Loucy (cell line): Measurements from ENCODE around the gene GNB1L.

ENCODE experiments used
- H2AFZ ChIP-seq: fragments of 200-600 bp; sonication (generic); 2 replicates; pipeline ENCODE4 v1.6.0; 2016; ENCODE audit warnings: antibody characterized with exemption, mild to moderate bottlenecking, low read length, moderate library complexity
- H3F3A ChIP-seq: fragments of 200-600 bp; 2 replicates; pipeline ENCODE4 v1.6.0; 2016; ENCODE audit warnings: antibody characterized with exemption, low read depth, mild to moderate bottlenecking
- H3K27me3 ChIP-seq: fragments of 200-600 bp; sonication (generic); 2 replicates; pipeline ENCODE4 v1.6.1; 2014; ENCODE audit warnings: low read length, mild to moderate bottlenecking; ENCODE audit not compliant: insufficient read depth, poor library complexity, severe bottlenecking
- H3K36me3 ChIP-seq: fragments of 200-600 bp; sonication (generic); 2 replicates; pipeline ENCODE4 v1.6.1; 2016; ENCODE audit warnings: low read length; ENCODE audit not compliant: insufficient read depth
- H3K4me1 ChIP-seq: fragments of 200-600 bp; sonication (generic); 2 replicates; pipeline ENCODE4 v1.5.1; 2014; ENCODE audit warnings: low read length, mild to moderate bottlenecking; ENCODE audit not compliant: insufficient read depth, poor library complexity, severe bottlenecking
- H3K4me2 ChIP-seq: fragments of 200-600 bp; sonication (generic); 2 replicates; pipeline ENCODE4 v1.6.0; 2014; ENCODE audit warnings: antibody characterized with exemption, low read length, low read depth, mild to moderate bottlenecking; ENCODE audit not compliant: poor library complexity, severe bottlenecking
- H3K4me3 ChIP-seq: fragments of 200-600 bp; sonication (generic); 2 replicates; pipeline ENCODE4 v1.5.1; 2014; ENCODE audit warnings: low read length, mild to moderate bottlenecking, mixed read lengths; ENCODE audit not compliant: poor library complexity, severe bottlenecking
- H3K79me2 ChIP-seq: fragments of 200-600 bp; sonication (generic); 2 replicates; pipeline ENCODE4 v1.6.1; 2014; ENCODE audit warnings: low read length; ENCODE audit not compliant: insufficient read depth
- H3K9ac ChIP-seq: fragments of 200-600 bp; sonication (generic); 2 replicates; pipeline ENCODE4 v1.6.0; 2014; ENCODE audit warnings: mild to moderate bottlenecking, low read depth, low read length, moderate library complexity; ENCODE audit not compliant: poor library complexity, severe bottlenecking
- H3K9me2 ChIP-seq: fragments of 200-600 bp; sonication (generic); replicated peaks from 2 replicates; pipeline ENCODE4 v1.6.1; 2016; ENCODE audit warnings: low read depth, low read length, mixed read lengths
- H3K9me3 ChIP-seq: fragments of 200-600 bp; sonication (generic); 2 replicates; pipeline ENCODE4 v1.6.1; 2014; ENCODE audit warnings: mild to moderate bottlenecking, antibody characterized with exemption, low read length, low read depth; ENCODE audit not compliant: insufficient read depth
- H4K20me1 ChIP-seq: fragments of 200-600 bp; sonication (generic); 2 replicates; pipeline ENCODE4 v1.6.0; 2014; ENCODE audit warnings: antibody characterized with exemption, low read length, mild to moderate bottlenecking; ENCODE audit not compliant: insufficient read depth, poor library complexity, severe bottlenecking
- CTCF ChIP-seq: fragments of 200-600 bp; sonication (generic); conservative IDR thresholded peaks from 2 replicates; pipeline ENCODE4 v1.5.1; 2014; ENCODE audit warnings: mild to moderate bottlenecking, antibody characterized with exemption, low read length
- EZH2phosphoT487 ChIP-seq: fragments of 200-600 bp; IDR thresholded peaks from 2 replicates; pipeline ENCODE4 v1.6.1; 2018; ENCODE audit warnings: antibody characterized with exemption, mild to moderate bottlenecking, moderate library complexity, borderline replicate concordance

The GNB1L gene

GRCh38 chr22:19760058-19760950 lies 94.4 kb downstream of the GNB1L start, which contains the start of gene TBX1:
TSS of gene TBX1 (plus strand) at chr22:19760778. CDS start at chr22:19760844, 66 bp downstream.
- no peaks in the 10 kb centered on the region for H3F3A ChIP-seq
- H3K9me3 ChIP-seq, result no peaks in the 10 kb centered on the region
- TF ChIP-seq EZH2phosphoT487 (no peak), CTCF (no peak)
- no peak within 1 kb of the TSS for H3K4me3 ChIP-seq
- no peak within 1 kb of the TSS for H3K4me2 ChIP-seq
- H3K9ac ChIP-seq, result no peak within 1 kb of the TSS
- H3K36me3 ChIP-seq, result no peaks in the 10 kb centered on the region
- H4K20me1 ChIP-seq, result no peaks in the 10 kb centered on the region
- no peaks in the 10 kb centered on the region for H3K27me3 ChIP-seq
- H3K79me2 ChIP-seq, result no peaks in the 10 kb centered on the region
- H2AFZ ChIP-seq, result no peak within 1 kb of the TSS
- no peaks in the 10 kb centered on the region for H3K9me2 ChIP-seq
- no peaks in the 10 kb centered on the region for H3K4me1 ChIP-seq

GRCh38 chr22:19759427-19760057 lies 95.1 kb downstream of the GNB1L start:
- Histone ChIP-seq H3K4me1 (no peaks in the 10 kb centered on the region), H3K9me3 (no peaks in the 10 kb centered on the region), H3K79me2 (no peaks in the 10 kb centered on the region), H3K4me2 (no peak overlapping the region), H2AFZ (no peak overlapping the region), H3K9me2 (no peaks in the 10 kb centered on the region), H3K27me3 (no peaks in the 10 kb centered on the region), H3K36me3 (no peaks in the 10 kb centered on the region), H4K20me1 (no peaks in the 10 kb centered on the region), H3K9ac (no peak overlapping the region), H3F3A (no peaks in the 10 kb centered on the region), H3K4me3 (no peak overlapping the region)
- TF ChIP-seq EZH2phosphoT487, result no peak
- no peak for TF ChIP-seq CTCF

- Histone ChIP-seq H2AFZ (no peak overlapping the region), H3K36me3 (no peaks in the 10 kb centered on the region), H4K20me1 (no peaks in the 10 kb centered on the region), H3K27me3 (no peaks in the 10 kb centered on the region), H3K79me2 (no peaks in the 10 kb centered on the region), H3F3A (no peaks in the 10 kb centered on the region), H3K9me3 (no peaks in the 10 kb centered on the region), H3K9me2 (no peaks in the 10 kb centered on the region), H3K9ac (no peak overlapping the region), H3K4me2 (no peak overlapping the region), H3K4me1 (no peaks in the 10 kb centered on the region), H3K4me3 (no peak overlapping the region)
- no peak for TF ChIP-seq EZH2phosphoT487
- no peak for TF ChIP-seq CTCF
These were observed 95.7 kb downstream of the GNB1L start for GRCh38 chr22:19758896-19759426.
